Astrocyte of the cerebellum (primary cell): ENCODE results near the gene ING2.
"Not testable (repeated sequence)": the region's sequence is repeated elsewhere in the genome, so short reads cannot be mapped to it uniquely, and the experiment has no call there.

Experiments used
- DNase-seq: peaks from one replicate; pipeline ENCODE4 v3.0.0-alpha.2; 2011; ENCODE audit warnings: low read depth
- H3K4me3 ChIP-seq: 2 replicates; pipeline ENCODE4 v1.5.1; 2011; ENCODE audit warnings: mild to moderate bottlenecking, low read depth, low read length, moderate library complexity
- in situ Hi-C: cut with HindIII; loops from 2 replicates; pipeline ENCODE4 v1.10.0; 2017; ENCODE audit warnings: low sequenced_read_pairs
- TF ChIP-seq, protein P1 (sequence below): IDR thresholded peaks from 2 replicates; pipeline ENCODE4 v1.5.1; 2012; ENCODE audit warnings: low read length, low read depth, moderate library complexity, mild to moderate bottlenecking; ENCODE audit errors: missing control alignments

Gene ING2, protein sequence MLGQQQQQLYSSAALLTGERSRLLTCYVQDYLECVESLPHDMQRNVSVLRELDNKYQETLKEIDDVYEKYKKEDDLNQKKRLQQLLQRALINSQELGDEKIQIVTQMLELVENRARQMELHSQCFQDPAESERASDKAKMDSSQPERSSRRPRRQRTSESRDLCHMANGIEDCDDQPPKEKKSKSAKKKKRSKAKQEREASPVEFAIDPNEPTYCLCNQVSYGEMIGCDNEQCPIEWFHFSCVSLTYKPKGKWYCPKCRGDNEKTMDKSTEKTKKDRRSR

DNA sequence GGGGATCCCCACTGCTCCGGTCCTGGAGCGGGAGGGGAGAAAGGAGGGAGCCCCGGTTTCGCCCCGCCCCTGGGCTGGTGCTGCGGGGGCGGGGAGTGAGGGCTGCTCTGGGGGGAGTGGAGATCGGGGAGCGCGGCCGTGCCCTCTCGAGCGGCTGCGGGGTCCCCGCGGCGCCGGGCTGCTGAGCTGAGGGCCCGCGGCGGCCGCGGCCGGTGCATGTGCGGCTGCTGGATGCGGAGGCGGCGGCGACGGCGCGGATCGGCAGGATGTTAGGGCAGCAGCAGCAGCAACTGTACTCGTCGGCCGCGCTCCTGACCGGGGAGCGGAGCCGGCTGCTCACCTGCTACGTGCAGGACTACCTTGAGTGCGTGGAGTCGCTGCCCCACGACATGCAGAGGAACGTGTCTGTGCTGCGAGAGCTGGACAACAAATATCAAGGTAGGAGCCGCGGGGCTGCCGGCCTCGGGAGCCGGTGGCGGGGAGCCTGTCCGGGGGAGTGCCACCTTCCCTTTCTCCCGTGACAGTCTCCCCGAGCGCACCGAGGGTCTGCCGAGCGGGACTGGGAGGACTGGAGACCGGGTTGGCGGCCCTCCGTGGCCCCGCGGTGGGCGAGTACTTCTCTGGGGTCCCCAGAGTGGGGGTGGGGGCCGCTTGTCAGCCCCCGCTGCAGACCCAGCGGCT is at the start of gene ING2:
Gene ING2, plus strand, starts transcription at position 129 of the 681 bp plus-strand sequence. Its CDS starts 138 bp downstream, at position 267.
- peak within 1 kb of the TSS; percentile 59 for H3K4me3 ChIP-seq
- TF ChIP-seq, protein P1, sequence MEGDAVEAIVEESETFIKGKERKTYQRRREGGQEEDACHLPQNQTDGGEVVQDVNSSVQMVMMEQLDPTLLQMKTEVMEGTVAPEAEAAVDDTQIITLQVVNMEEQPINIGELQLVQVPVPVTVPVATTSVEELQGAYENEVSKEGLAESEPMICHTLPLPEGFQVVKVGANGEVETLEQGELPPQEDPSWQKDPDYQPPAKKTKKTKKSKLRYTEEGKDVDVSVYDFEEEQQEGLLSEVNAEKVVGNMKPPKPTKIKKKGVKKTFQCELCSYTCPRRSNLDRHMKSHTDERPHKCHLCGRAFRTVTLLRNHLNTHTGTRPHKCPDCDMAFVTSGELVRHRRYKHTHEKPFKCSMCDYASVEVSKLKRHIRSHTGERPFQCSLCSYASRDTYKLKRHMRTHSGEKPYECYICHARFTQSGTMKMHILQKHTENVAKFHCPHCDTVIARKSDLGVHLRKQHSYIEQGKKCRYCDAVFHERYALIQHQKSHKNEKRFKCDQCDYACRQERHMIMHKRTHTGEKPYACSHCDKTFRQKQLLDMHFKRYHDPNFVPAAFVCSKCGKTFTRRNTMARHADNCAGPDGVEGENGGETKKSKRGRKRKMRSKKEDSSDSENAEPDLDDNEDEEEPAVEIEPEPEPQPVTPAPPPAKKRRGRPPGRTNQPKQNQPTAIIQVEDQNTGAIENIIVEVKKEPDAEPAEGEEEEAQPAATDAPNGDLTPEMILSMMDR, result no peak
- in situ Hi-C loops, result no loop called here
- DNase-seq, result no peak

DNA sequence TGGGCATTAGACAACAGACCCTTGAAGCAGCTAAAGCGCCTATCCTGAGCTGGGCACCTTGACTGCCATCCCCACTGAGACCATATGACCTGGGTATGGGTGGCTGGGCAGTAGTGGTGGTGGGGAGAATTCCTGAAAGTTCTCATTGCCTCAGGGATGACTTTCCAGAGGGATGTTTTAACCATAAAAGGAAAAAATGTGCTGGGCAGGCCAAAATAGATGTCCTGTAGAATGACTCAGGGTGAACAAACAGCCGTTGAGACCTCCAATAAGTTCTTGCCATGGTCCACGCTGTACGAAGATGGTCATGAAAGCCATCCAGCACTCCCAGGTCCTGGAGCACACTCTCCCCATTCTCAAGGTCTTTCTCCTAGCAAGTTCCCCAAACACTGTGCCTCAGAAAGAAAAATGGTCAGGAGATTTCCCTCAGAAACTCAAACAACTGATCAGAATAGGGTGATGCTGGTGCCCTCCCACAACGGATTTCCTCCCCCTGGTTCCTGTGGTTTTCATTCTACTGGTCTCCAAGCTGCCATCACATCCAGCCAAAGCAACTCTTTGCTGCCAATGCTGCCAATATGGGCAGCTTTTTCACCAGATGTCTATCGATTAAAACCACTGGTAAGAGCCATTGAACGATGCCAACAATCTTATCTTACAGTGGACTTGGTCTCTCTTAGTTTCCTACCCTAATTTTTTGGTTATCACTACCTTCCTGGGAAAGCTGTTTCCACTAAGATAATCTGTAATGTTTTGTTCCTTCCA is 49.2 kb upstream of the ING2 start:
- no peak for DNase-seq
- TF ChIP-seq, protein P1, result no peak
- in situ Hi-C loops, result no loop called here
- no peak overlapping the region for H3K4me3 ChIP-seq

DNA sequence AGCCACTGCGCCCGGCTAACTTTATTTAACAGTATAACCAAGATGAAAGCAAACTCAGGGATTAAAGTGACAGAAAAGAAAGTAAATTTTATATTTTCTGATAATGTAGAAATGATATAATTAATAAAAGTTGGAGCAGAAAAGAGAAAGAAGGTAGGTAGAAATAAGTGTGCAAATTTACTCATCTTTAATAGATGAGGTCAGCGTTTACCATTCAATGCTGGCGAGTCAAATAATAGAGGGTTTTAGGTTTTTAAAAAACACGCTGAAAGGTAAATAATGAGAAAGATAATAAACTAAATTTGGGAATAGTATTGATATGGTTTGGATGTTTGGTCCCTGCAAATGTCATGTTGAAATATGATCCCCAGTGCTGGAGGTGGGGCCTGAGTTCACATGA is 46.9 kb upstream of the ING2 start:
- TF ChIP-seq, protein P1, result no peak

DNA sequence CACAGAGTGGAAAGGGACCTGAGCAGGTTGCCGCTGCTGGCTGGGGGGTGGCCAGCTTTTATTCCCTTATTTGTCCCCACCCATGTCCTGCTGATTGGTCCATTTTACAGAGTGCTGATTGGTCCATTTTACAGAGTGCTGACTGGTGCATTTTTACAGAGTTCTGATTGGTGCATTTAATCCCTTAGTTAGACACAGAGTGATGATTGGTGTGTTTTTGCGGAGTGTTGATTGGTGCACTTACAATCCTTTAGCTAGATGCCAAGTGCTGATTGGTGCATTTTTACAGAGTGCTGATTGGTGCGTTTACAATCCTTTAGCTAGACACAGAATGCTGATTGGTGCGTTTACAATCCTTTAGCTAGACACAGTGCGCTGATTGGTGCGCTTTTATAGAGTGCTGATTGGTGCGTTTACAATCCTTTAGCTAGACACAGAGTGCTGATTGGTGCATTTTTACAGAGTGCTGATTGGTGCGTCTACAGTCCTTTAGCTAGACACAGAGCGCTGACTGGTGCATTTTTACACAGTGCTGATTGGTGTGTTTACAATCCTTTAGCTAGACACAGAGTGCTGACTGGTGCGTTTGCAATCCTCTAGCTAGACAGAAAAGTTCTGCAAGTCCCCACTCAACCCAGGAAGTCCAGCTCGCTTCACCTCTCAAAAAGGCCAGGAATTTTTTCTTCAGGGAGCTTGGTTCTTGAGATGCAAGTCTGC is 40.8 kb upstream of the ING2 start:
- in situ Hi-C loops, DNase-seq, H3K4me3 ChIP-seq: not testable (repeated sequence)

More for the DNA sequence above, 46.9 kb upstream of the ING2 start:
- DNase-seq, result no peak
- no peak overlapping the region for H3K4me3 ChIP-seq
- in situ Hi-C loops, result no loop called here

DNA sequence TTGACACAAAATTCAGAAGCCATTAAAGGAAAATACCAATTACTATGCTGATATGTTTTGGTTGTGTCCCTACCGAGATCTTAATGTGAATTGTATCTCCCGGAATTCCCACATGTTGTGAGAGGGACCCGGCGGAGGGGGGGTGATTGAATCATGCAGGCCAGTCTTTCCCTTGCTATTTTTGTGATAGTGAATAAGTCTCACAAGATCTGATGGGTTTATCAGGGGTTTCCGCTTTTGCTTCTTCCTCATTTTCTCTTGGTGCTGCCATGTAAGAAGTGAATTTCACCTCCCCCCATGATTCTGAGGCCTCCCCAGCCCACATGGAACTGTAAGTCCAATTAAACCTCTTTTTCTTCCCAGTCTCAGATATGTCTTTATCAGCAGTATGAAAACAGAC is 39.0 kb upstream of the ING2 start:
- DNase-seq, in situ Hi-C loops, H3K4me3 ChIP-seq: not testable (repeated sequence)

DNA sequence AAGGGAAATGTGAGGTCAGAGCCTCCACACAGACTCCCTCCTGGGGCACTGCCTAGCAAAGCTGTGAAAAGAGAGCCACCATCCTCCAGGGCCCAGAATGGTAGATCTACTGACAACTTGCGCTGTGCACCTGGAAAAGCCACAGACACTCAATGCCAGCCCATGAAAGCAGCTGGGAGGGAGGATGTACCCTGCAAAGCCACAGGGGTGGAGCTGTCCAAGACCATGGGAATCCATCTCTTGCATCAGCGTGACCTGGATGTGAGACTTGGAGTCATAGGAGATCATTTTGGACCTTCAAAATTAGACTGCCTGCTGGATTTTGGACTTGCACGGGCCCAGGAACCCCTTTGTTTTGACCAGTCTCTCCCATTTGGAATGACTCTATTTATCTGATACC is 37.6 kb upstream of the ING2 start:
- no peak overlapping the region for H3K4me3 ChIP-seq
- no peak for DNase-seq
- TF ChIP-seq, protein P1, result no peak
- in situ Hi-C loops, result no loop called here
